Prostate gland (tissue), 2 donors: ENCODE measurements around the gene SNAI3. TPM values are rescaled to one million over a fixed set of nuclear protein-coding genes. Genes with fewer than 3 reads are reported as not detected.

ENCODE experiments used
- DNase-seq: peaks from one replicate; pipeline ENCODE4 v3.0.0-alpha.2; 2019; ENCODE audit warnings: low spot score
- H3K27ac ChIP-seq, 2 donors: fragments of 200-600 bp; sonication (generic); 2 replicates each; pipeline ENCODE4 v1.5.1; 2017 to 2019
- H3K27me3 ChIP-seq: fragments of 200-600 bp; sonication (generic); replicated peaks from 2 replicates; pipeline ENCODE4 v1.5.1; 2019; ENCODE audit not compliant: insufficient read depth
- H3K36me3 ChIP-seq, 2 donors: fragments of 200-600 bp; sonication (generic); 1 replicate in 1 of 2; 2 replicates in 1 of 2; pipeline versions ENCODE4 v1.5.1 to v1.8.1; 2017 to 2019
- H3K4me1 ChIP-seq: fragments of 200-600 bp; sonication (generic); replicated peaks from 2 replicates; pipeline ENCODE4 v1.5.1; 2019
- H3K4me3 ChIP-seq, 2 donors: fragments of 200-600 bp; sonication (generic); 2 replicates each; pipeline ENCODE4 v1.5.1; 2017 to 2019
- H3K9me3 ChIP-seq: fragments of 200-600 bp; sonication (generic); 2 replicates; pipeline ENCODE4 v1.5.1; 2017
- CTCF ChIP-seq, 4 experiments: fragments of 200-600 bp in 2 of 4; fragments of 450-650 bp in 2 of 4; sonication (generic) in 2 of 4; IDR thresholded peaks; 1 replicate in 3 of 4; 2 replicates in 1 of 4; pipeline ENCODE4 v1.5.1; 2016 to 2019; ENCODE audit warnings: antibody characterized with exemption in 4 of 4, mild to moderate bottlenecking in 2 of 4, moderate library complexity in 2 of 4
- POLR2A ChIP-seq: fragments of 450-650 bp; IDR thresholded peaks from one replicate; pipeline ENCODE4 v1.6.1; 2016; ENCODE audit warnings: antibody characterized with exemption, mild to moderate bottlenecking
- POLR2AphosphoS5 ChIP-seq: sonication (generic); formaldehyde crosslinking; IDR thresholded peaks from one replicate; pipeline ENCODE4 v1.6.1; 2017; ENCODE audit warnings: antibody characterized with exemption
- WGBS: methylation state at CpG from one replicate; pipeline ENCODE4 v1.1.5; 2018; 5-methylcytosine and 5-hydroxymethylcytosine counted together
- intact Hi-C: fragments of 100-400 bp; cut with DNase I; formaldehyde crosslinking; loops from one replicate; pipeline ENCODE4 v1.14.2; 2022
- total RNA-seq, 2 donors: library from RNA; depleted of rRNA; stranded (reverse); fragments of >200 nt; gene quantifications; one replicate each; pipeline ENCODE4 v1.1.0, GENCODE V29; 2016

Gene SNAI3
- total RNA-seq, 2 donors from 2014 or later = 0.46 to 2.8 TPM

GRCh38 chr16:88734361-88734728, 48.0 kb upstream of the SNAI3 start:
- intact Hi-C loops = loop anchor here (10.0 kb wide), 2 partner anchors 440 to 480 kb away; partner anchors contain the start of genes CDH15 and ZNF778
- H3K36me3 ChIP-seq = no peaks in the 10 kb centered on the region
- H3K9me3 ChIP-seq = no peaks in the 10 kb centered on the region
- TF ChIP-seq POLR2AphosphoS5 (no peak), POLR2A (no peak), CTCF (IDR thresholded peaks at IDR 0.05) (no peak)
- H3K4me3 ChIP-seq = no peak overlapping the region
- H3K4me1 ChIP-seq = peaks cover 8% of the 10 kb centered on the region
- no peak for DNase-seq
- H3K27me3 ChIP-seq = no peaks in the 10 kb centered on the region
- H3K27ac ChIP-seq = no peak overlapping the region
- 92% methylated on average over 15 of the region's 23 CpGs for WGBS

- Histone ChIP-seq H3K9me3 (no peaks in the 10 kb centered on the region), H3K27me3 (no peaks in the 10 kb centered on the region), H3K4me3 (no peak overlapping the region), H3K27ac (no peak overlapping the region), H3K36me3 (no peaks in the 10 kb centered on the region), H3K4me1 (peaks cover 2% of the 10 kb centered on the region)
- DNase-seq = no peak
- WGBS = 88% methylated on average over 16 of the region's 27 CpGs
- TF ChIP-seq POLR2AphosphoS5 (no peak), POLR2A (no peak), CTCF (IDR thresholded peaks at IDR 0.05) (no peak)
- intact Hi-C loops = loop anchor here (10.0 kb wide), 2 partner anchors 441 to 481 kb away; partner anchors contain the start of genes CDH15 and ZNF778
Observed at GRCh38 chr16:88733630-88734360, 47.5 kb upstream of the SNAI3 start.

- H3K36me3 ChIP-seq = no peaks in the 10 kb centered on the region
- intact Hi-C loops = loop anchor here (10.0 kb wide), 2 partner anchors 442 to 482 kb away; partner anchors contain the start of genes CDH15 and ZNF778
- H3K9me3 ChIP-seq = no peaks in the 10 kb centered on the region
- WGBS = 91% methylated on average over 13 of the region's 13 CpGs
- H3K27me3 ChIP-seq = no peaks in the 10 kb centered on the region
- no peak overlapping the region for H3K4me3 ChIP-seq
- H3K4me1 ChIP-seq = no peaks in the 10 kb centered on the region
- TF ChIP-seq POLR2AphosphoS5 (no peak), CTCF (IDR thresholded peaks at IDR 0.05) (no peak), POLR2A (no peak)
- H3K27ac ChIP-seq = no peak overlapping the region
- no peak for DNase-seq
Observed at GRCh38 chr16:88732961-88733294, 46.6 kb upstream of the SNAI3 start.

DNA sequence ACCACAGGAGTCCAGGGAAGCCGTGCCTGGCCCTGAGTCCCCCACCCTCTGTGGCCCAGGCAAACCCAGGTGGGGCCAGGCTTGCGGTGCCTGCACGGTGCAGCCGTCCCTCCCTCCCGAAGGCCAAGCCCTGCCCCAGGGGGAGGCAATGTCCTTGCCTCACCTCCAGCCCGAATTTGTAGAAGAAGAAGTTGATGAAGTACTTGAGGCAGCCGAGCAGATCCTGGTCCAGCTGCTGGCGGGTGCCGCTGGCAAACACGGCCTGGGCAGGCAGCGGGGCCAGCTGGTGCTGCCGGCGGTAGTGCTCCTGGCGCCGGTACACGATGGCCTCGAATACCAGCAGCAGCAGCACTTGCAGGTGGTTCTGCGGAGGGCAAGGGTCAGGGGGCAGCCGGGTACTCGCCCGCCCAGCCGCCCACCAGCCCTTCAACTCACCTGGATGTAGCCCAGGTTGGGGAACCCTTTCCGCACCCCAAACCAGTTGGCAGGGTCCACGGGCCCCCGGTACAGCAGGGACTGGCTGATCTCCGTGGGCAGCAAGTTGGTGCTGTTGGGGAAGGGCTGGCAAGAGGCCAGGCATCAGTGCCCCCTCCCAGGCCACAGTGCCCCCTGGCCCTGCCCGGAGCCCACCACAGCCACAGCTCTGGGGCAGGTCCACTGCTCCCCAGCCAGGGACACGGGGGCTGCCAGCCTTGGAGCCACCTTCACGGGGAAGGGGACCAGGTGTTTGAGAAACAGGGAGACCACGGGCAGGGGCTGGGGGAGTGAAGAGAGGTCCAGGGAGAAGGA, 46.1 kb upstream of the SNAI3 start:
- Histone ChIP-seq H3K27ac (no peak overlapping the region), H3K4me3 (no peak overlapping the region), H3K9me3 (no peaks in the 10 kb centered on the region), H3K4me1 (no peaks in the 10 kb centered on the region), H3K27me3 (no peaks in the 10 kb centered on the region), H3K36me3 (no peaks in the 10 kb centered on the region)
- intact Hi-C loops = loop anchor here (10.0 kb wide), 2 partner anchors 442 to 482 kb away; partner anchors contain the start of genes CDH15 and ZNF778
- no peak for DNase-seq
- 80% methylated on average over 19 of the region's 30 CpGs for WGBS
- TF ChIP-seq CTCF (IDR thresholded peaks at IDR 0.05) = no peak
- no peak for TF ChIP-seq POLR2A
- TF ChIP-seq POLR2AphosphoS5 = no peak
